SK-N-MC (cell line): ENCODE results near the gene LCN15.
"Not testable (repeated sequence)": the region's sequence is repeated elsewhere in the genome, so short reads cannot be mapped to it uniquely, and the experiment has no call there.

ENCODE experiments used
- EZH2 ChIP-seq: fragments of 200-600 bp; sonication (generic); IDR thresholded peaks from one replicate; pipeline ENCODE4 v1.6.1; 2017; ENCODE audit warnings: antibody characterized with exemption
- POLR2AphosphoS5 ChIP-seq: IDR thresholded peaks from 2 replicates; pipeline ENCODE4 v1.6.1; 2012; ENCODE audit warnings: mild to moderate bottlenecking, low read depth, low read length, borderline replicate concordance

- TF ChIP-seq EZH2, POLR2AphosphoS5: not testable (repeated sequence)
Measured at GRCh38 chr9:136711219-136711648, 53.1 kb downstream of the LCN15 start.
